Stimulated activated CD8-positive, alpha-beta memory T cell treated with anti-CD3 and anti-CD28 coated beads, Interleukin-4, amount 100 ng/mL, for 24 hours (primary cell): Measurements from ENCODE around the gene OPCML.

Experiments used
- DNase-seq: peaks from one replicate; pipeline ENCODE4 v3.0.0-alpha.2; 2020; ENCODE audit warnings: low read depth

Gene OPCML

DNA sequence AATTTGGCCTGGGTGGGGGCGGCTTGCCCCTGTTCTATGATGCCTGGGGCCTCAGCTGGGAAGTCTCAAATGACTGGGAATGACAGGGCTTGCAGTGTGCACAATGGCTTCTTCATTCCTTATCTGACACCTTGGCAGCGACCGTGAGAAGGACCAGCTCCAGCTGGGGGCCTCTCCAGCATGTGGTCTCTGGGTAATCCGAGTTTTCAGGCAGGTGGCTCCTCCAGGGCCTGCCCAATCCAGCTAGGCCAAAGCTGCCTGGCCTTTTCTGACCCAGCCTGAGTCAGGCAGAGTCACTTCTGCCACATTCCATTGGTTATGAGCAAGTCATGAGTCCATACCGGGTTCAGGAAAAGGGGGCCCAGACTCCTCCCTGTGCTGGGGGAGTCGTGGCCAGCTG, 646.0 kb downstream of the OPCML start:
- no peak for DNase-seq

DNA sequence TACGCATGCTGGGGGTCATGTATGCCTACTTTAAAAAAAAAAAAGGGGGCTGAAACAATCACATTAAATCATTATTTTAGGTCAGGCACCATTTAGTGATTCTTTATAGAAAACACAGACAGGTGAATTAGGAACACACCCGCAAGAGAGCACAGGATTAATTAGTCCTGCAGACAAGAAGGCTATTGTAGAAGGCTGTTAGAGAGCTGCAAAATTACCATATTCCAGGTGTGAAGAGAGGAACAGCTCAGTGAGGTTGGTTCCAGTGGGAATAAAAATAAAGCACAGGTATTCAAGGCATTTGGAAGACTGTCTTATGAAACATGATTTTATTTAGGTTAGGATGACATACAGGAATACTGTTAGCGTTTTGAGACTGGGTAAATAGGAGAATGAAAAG, 649.1 kb downstream of the OPCML start:
- DNase-seq: no peak

GRCh38 chr11:132881622-132882021, 650.7 kb downstream of the OPCML start:
- no peak for DNase-seq

DNA sequence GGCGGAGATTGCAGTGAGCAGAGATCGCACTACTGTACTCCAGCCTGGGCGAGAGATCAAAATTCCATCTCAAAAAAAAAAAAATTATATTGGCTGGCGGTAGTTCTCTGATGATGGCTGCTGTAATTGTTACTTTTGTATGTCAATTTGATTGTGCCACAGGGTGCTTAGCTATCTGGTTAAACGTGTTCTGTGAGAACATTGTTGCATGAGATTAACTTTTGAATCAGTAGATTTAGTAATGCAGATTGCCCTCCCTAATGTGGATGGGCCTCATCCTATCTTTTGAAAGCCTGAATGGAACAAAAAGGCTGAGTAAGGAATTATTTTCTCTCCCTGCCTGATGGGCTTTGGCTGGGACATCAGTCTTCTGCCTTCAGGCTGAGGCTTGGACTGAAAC, 654.2 kb downstream of the OPCML start:
- no peak for DNase-seq

DNA sequence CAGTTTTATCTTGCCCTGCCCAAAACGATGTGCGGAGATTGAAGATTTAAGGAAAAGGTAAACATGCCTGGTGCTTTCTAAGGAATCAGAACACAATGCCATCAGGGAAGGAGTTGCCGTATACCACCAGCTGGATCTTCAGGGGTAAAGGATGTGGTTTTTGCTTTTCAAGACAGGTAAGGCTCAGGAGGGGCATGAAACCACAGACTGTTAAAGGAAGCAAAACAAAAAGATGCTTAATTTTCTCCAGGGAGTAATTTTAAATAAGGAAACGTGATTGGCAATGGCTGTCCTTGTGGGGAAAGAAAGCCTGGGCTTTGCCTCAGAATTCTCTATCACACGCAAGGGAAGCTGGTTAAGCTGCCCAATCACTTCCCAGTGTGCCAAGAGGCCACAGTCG, 655.6 kb downstream of the OPCML start:
- DNase-seq: no peak

GRCh38 chr11:132876239-132876638, 656.1 kb downstream of the OPCML start:
- no peak for DNase-seq

GRCh38 chr11:132874638-132875037, 657.7 kb downstream of the OPCML start:
- DNase-seq: no peak

GRCh38 chr11:132873841-132874240, 658.5 kb downstream of the OPCML start:
- DNase-seq: no peak

GRCh38 chr11:132872211-132872610, 660.1 kb downstream of the OPCML start:
- no peak for DNase-seq

DNA sequence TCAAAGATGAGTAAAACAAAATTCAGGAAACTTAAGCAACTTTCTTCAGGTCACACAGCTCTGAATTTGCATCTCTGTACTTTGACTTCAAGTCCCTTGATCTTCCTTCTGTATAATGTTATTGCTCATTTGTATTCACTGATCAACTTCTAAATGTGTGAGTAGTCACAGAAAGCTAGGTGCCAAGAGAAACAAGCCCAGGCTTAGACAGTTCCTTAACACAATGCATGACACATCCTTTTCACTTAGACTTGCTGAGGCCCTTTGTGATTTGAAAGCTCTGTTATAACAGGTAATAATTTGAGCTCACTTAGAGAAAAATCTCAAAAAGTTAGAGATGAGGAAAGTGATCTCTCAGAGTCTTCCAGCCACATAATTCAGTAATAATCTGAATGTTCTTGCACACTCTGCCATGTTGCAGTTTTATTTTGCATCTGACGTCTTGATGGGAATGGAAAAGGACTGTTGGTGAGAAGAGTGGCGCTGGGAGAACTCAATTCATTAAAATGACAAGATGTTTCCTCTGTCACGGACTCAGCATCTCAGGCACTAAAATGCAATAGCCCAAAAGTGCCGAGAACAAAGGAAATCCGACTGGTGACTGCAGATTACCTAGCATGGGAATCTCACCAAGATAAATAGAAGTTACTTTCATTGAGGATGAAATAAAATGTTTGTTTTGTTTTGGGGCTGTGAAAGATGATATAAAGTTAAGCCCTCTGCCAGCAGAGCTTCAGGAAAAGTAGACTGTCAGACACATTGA, 665.3 kb downstream of the OPCML start:
- no peak for DNase-seq

GRCh38 chr11:132865623-132866022, 666.7 kb downstream of the OPCML start:
- no peak for DNase-seq

DNA sequence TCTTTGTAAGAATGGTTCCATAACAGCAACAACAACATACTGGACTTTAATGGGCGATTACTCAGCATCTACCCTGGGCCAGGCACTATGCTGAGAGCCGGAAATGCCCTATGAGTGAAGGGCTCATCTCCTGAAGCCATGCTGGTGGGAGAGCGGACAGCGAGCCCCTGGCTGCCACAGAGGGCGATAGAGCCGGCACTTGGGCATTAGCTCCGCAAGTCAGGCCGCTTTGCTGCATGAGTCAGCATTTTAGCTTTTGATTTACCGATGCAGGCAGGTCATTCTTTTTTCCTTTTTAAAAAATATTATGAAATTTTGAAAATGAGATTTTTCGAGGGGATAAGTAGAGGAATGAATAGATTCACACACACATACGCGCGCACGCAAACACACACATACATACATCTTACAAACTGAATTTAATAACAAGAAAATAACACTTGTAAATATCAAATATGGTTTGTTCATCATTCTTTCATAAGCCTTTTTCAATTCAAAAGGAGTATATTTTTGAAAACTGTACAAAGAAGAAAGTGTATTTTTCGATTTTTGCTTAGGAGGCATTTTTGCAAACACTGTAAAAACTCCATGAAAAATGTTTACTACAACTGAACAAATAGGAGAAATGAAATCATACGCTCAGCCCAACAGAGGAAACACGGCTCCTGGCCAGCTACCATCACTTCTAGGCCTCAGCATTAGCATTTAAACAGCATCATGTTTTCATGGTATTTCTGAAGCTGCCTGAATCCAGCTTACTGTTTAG, 667.3 kb downstream of the OPCML start:
- DNase-seq: no peak

DNA sequence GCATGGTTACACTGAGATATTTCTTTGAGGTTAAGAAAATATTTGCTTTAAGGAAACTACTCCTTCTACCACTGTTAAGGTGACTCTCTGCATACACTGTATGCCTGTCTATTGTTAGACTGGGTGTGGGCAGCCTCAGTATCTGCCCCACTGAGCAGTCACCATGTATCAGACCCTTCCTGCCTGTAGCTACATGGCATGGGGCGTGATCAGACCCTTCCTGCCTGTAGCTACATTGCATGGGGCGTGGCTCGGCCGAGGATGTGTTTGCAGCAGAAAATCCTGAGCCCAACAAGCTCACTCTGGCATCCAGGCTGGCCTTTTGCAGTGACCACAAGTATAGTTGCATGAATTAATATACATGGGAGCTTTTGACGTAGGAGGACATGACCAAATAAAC, 669.4 kb downstream of the OPCML start:
- no peak for DNase-seq

DNA sequence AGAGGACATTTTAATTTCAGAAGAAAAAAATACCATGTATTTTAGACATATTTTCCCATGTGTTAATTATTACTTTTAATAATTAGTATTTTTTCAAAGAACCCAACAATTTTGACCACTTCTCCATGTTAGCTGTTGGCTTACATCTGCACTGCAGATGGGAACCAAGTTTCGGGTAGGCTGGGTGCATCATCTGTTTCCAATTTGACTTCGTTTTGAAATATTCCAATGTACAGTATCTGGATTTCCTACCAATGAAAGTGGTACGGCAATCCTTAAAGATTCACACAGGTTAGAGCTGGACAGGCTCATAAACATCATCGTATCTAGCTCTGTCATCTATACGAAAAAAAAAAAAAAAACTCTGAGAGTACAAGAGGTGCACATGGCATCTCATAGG, 670.2 kb downstream of the OPCML start:
- no peak for DNase-seq

DNA sequence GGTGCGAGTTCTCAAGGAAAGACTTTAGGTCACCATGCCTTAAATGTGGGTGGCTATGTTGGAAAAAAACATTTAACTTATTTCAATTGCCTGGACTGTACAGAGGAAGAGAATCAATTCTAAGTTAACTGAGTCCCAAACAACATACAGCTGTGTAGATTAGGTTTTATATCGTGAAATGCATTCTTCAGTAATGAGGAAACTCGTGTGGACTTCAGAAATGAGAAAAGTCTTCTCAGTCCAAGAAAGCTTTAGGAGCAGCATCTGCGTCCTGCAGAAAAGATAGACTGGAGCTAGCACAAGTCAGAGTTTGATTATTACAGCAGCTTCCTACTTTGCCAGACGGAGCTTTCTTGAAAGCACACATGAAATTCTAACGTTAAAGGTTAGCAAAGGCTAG, 673.0 kb downstream of the OPCML start:
- DNase-seq: no peak

- no peak for DNase-seq
Observed at GRCh38 chr11:132858223-132858622, 674.1 kb downstream of the OPCML start.

DNA sequence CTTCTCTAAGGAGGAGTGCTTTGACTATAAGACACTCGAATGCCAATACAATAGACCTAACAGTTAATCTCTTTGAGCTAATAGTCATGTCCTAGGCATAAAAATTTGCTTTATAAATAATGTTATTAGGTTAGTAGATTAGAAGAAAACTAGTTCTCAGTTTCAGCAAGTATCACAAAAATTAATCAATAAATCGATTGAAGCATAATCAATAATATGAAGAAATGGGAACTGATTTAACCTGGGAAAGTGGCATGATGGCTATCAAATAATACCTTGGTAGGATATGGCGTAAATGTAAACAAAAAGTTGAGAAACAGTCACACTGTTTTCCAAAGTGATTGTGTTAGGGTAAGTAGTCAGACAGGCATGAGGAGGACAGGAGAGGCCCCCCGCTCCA, 676.3 kb downstream of the OPCML start:
- no peak for DNase-seq

GRCh38 chr11:132855516-132855915, 676.8 kb downstream of the OPCML start:
- DNase-seq: no peak

- DNase-seq: no peak
Observed at GRCh38 chr11:132853886-132854285, 678.4 kb downstream of the OPCML start.

DNA sequence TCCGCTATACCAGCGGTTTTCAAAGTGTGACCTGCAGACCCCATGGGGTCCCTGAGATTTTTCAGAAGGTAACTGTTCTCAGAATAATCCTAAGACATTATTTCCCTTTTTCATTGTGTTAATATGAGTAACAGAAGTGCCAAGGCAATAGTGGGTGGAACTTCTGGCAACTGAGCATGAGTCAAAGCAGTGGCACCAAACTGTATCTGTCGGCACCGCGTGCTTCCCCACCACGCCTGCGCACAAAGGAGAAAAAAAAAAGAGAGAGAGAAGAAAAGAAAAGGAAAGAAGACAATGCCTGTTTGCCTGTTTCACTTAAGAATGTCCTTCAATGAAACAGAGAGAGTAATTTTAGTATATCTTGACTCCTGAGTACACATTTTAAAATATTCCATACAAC, 679.9 kb downstream of the OPCML start:
- DNase-seq: no peak

DNA sequence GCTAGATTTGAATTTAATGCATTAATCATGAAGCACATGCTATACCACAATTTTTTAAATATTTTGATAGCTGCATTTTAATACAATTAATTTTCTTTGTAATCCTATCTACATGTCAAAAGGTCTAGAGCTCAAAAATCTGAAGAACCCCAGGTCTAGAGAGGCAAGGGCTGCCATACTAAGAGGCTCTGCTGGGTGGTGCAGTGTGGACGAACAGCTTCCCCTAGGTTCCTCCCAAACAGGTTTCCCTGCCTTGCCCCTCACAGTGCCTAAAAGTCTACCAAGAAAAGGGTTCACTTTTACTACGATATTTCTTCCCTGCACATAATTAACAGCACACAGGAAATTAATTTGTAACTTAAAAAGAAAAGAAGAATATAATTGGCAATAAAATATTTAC, 681.1 kb downstream of the OPCML start:
- no peak for DNase-seq

DNA sequence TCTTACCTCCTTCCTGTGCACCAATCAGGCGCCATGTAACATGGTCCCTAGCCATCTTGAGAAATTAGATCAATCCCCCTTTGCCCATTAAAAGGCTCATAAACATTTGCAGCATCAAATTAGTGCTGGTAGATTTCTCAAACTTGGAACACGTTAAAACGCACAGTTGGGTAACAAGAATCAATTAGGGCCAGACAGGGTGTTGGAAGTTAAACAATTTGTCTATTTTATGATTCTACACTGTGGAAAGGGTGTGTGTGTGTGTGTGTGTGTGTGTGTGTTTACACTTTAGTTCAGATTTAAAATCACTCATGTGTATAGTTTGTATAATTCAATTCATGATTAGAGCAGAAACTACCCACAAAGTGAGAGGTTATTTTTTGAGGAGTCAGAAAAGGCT, 682.0 kb downstream of the OPCML start:
- DNase-seq: no peak

DNA sequence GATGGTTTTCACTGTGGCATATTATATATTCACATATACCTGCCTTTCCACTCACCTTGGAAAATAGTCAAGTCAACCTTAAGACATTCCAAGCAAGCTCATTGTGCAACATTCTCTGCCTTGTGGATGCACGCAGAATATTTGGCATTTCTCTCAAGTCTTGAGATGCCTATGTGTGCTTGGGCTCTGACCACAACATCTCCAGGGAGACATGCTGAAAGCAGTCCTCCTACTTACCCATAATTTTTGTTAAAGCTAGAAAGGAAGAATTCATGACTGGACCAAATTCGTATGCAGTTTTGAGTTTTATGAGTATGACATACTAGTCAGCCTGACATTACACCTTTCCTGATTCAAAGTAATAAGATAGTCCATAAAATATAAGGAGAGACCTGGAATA, 684.0 kb downstream of the OPCML start:
- no peak for DNase-seq

DNA sequence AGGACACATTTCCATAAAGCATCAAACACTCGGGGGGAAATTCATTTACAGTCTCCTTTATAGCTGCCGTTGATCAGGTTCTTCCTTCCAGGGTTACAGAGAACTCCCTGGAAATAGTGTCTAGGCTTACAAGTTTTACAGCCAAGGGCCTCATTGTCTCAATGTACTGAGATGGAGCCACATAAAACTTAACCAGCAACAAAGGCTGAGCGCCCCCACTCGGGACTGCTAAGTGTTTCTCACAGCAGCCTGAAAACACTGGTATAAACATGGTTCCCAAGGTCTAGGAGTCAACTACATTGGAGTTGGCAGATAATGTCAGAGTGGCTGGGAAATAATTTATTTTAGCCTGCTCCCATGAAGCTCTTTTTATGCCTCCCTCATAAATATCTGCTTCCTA, 686.2 kb downstream of the OPCML start:
- DNase-seq: no peak
